GM13977 (cell line): Measurements from ENCODE around the gene ADH6.

Experiments used
- DNase-seq: peaks from one replicate; pipeline ENCODE4 v3.0.0; 2012; ENCODE audit warnings: low spot score
- in situ Hi-C: fragments of 300-500 bp; cut with MboI; formaldehyde crosslinking; loops from one replicate; pipeline ENCODE4 v1.12.0; 2022; ENCODE audit warnings: low sequenced_read_pairs, low pct_unique_long_range_greater_than_20kb, mixed read lengths, inconsistent platforms; ENCODE audit not compliant: unreplicated experiment
- TF ChIP-seq, protein P1 (sequence below): IDR thresholded peaks from 2 replicates; pipeline ENCODE4 v1.5.1; 2012; ENCODE audit warnings: mild to moderate bottlenecking, control low read depth; ENCODE audit not compliant: insufficient read depth; ENCODE audit errors: extremely low read depth, missing control alignments

The ADH6 gene

DNA sequence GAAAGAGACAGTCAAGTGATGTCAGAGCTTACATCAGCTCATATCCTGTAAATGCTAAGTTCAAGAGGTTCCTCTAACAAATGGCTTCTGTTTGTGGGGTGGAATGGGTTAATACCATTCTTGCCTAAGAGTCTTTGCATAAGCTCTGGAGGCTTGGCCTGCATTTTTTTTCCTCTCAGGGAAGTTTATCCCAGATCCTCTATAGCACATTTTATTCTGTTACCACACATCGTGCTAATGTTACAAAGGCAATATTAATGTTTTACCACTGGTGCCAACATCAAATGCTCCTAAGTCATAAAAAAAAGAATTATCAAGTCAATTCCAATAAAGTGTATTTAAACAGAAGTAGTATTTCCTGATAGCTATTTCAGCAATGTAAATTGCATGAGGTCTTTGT lies 2.9 kb upstream of the ADH6 start:
- no peak for DNase-seq
- in situ Hi-C loops = no loop called here
- TF ChIP-seq, protein P1, sequence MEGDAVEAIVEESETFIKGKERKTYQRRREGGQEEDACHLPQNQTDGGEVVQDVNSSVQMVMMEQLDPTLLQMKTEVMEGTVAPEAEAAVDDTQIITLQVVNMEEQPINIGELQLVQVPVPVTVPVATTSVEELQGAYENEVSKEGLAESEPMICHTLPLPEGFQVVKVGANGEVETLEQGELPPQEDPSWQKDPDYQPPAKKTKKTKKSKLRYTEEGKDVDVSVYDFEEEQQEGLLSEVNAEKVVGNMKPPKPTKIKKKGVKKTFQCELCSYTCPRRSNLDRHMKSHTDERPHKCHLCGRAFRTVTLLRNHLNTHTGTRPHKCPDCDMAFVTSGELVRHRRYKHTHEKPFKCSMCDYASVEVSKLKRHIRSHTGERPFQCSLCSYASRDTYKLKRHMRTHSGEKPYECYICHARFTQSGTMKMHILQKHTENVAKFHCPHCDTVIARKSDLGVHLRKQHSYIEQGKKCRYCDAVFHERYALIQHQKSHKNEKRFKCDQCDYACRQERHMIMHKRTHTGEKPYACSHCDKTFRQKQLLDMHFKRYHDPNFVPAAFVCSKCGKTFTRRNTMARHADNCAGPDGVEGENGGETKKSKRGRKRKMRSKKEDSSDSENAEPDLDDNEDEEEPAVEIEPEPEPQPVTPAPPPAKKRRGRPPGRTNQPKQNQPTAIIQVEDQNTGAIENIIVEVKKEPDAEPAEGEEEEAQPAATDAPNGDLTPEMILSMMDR = no peak

DNA sequence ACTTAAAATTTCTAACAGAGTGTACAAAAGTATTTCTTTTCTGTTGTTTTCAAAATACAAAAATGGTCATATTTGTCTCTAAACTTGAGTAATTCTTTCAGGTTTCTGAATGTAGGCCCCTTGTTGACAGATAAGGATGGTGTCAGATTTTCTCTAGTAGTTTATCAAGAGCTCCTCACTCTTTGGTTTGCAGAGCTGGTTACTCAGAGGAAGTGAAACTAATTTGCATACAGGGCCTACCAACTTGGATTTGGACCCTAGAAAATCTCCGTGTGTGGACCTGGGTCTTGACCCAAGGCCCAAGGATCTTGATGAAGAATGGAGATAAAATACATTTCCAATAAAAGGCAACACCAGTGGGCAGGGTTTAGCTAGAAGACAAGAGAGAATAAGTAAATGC lies 433 bp upstream of the ADH6 start:
- in situ Hi-C loops = no loop called here
- no peak for DNase-seq
- TF ChIP-seq, protein P1 = no peak

DNA sequence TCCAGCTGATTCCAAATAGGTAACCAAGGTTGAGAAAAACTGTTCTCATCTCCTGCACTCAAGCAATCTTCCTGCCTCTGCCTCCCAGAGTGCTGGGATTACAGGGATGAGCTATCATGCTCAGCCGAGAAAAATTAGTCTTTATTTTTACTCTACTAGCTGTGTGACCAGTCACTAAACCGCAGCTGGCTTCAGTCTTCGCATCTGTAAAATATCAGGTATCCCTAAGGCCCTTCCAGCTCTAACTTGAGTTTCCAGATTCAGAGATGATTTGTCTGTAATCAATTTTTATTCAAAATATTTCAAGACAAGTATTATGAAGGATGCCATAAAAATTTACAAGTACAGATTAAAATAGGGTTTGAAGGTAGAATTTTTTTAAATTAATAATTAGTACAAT lies 3.5 kb downstream of the ADH6 start:
- in situ Hi-C loops = no loop called here
- no peak for DNase-seq
- TF ChIP-seq, protein P1 = no peak

DNA sequence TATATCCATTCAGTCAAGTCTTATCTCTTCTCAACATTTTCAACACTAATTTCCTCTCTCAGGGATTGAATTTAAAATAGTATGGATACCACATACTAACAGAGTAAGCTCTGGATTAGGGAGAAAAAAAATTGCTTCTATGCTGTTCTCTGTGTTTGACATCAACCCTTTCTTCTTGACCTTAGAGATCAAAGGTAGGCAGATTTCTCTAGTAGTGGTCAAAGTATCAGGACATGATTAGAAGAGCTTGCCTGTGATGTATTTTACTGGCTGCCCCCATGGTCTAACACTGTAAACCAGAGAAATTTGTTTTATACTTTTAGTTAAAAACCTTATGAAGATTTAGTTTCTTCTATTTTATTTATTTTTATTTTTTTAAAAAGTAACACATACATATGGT lies 8.3 kb downstream of the ADH6 start:
- in situ Hi-C loops = no loop called here
- TF ChIP-seq, protein P1 = no peak
- no peak for DNase-seq

DNA sequence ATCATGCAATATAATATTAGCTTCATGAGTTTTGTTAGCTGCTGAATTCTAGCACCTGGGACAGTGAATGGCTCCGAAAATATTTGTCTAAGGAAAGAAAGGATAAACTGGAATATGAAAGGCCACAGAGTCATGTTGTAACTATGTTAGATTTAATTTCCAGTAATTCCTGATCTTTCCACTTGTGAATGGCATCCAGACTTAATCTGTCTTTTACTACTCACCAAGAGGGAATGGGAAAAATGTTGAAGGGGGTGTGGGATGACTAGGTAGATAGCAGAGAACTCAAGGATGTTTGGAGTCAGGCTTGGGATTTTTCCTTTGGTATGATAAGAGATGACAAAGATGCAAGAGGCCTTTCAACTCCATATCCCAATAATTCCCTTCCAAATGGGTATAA lies 9.4 kb downstream of the ADH6 start:
- TF ChIP-seq, protein P1 = no peak
- DNase-seq = no peak
- in situ Hi-C loops = no loop called here

DNA sequence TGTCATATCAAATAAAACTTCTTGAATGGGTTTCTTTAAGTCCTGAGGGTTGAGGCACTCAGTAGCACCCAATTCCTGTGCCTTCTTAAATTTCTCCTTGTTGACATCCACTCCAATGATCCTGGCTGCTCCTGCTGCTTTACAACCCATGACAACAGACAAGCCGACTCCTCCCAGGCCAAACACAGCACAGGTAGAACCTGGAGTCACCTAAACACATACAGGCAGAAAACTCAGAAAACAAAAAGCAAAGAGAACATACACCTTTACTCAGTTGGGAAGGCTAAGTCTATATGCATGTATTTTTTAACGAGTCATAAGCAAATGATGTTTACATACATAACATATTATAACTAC lies 10.3 kb downstream of the ADH6 start:
- DNase-seq = no peak
- TF ChIP-seq, protein P1 = no peak
- in situ Hi-C loops = no loop called here
